Stimulated activated CD4-positive, alpha-beta T cell treated with anti-CD3 and anti-CD28 coated beads, Interleukin-2, amount 100 ng/mL, for 24 hours (primary cell): Measurements from ENCODE around the gene VEGFB.

Source experiments
- DNase-seq, 2 donors: peaks; one replicate each; pipeline ENCODE4 v3.0.0-alpha.2; 2020

VEGFB gene, protein sequence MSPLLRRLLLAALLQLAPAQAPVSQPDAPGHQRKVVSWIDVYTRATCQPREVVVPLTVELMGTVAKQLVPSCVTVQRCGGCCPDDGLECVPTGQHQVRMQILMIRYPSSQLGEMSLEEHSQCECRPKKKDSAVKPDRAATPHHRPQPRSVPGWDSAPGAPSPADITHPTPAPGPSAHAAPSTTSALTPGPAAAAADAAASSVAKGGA

DNA sequence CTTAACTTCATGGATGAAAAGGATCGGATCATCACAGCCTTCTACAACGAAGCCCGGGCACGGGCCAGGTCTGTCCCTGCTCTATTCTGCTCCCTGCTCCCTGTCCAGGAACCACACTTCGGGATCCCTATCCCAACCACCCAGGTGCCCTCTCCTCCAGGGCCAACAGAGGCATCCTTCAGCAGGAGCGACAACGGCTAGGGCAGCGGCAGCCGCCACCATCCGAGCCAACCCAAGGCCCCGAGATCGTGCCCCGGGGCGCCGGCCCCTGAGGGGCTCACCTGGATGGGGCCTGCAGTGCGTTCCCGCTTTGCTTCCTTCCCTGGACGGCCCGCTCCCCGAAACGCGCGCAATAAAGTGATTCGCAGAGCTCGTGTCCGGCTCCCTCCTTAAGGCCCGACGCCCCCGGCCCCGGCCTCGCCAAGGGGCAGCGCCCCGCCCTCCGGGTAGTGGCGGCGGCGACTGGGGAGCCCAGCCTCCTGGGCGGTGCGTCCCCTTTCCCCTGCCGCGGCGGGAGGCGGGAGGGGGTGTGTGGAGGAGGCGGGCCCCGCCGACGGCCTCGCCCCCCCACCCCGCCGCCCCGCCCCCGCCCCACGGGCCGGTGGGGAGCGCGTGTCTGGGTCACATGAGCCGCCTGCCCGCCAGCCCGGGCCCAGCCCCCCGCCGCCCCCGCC is at the start of gene VEGFB:
Gene VEGFB, plus strand, starts transcription at position 672 of the 674 bp plus-strand sequence. CDS start 250 bp downstream, outside the sequence.
- peak; percentile 70 to 78 for DNase-seq

DNA sequence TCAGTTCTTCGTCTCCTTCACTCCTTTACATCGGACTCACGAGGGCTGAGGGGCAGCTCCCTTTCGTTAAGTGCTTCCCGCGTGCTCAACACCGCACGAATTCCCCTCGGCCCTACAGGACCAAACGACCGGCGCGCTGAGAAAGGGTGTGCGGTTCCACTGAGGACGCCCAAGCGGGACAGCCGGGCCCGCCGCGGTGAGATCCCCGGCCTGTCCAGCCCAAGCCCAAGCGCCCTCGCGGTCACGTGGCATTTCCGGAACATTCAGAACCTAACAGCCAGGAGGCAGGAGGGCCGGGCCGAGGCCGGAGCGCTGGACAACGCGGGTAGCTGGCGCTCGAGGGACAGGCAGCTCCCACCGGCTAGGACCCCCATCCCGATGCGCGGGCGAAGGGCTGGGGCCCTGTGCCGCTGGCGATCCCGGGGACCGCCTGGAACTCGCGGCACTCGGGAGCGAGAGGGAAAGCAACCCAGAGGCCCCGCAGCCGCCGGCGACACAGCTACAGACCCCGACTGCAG is 49.1 kb upstream of the VEGFB start:
- DNase-seq = no peak

DNA sequence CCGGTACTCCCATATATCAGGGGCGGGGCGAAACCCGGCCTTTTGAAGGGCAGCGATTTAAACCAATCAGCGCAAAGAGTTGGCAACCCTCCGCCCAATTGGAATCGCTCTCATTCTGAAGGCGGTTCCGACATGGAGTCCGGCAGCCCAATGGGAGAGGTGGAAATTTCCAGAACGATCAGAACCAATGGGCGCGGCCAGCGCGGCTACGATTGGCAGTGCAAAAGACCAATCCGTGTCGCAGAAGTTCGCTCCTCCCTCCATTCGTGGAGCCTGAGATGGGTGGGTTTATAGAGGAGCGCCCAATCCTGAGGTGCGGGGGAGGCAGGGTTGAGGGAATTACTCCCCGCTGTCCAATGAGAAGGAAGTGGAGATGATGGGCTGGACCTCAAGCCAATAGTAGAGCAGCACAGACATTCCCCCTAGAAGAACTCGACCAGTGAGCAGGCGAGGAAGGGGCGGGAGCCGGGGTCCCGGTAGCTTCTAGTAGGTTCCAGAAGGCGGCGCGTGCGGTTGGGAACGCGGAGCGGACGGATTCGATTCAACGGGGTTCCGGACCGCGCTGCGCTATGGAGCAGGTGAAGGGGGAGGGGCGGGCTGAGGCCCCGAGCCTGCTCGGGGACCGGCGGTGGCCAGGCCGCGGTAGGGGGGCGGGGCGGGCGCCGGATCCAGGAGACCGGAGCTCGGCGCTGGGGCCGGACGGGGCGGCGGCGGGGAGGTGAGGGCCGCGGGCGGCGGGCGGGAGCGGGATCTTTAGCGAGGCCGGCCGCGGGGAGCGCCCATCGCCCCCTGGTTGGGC is 48.5 kb upstream of the VEGFB start, which contains the start of gene STIP1:
Gene STIP1, plus strand, starts transcription at position 479 of the 799 bp plus-strand sequence. Its CDS starts 91 bp downstream, at position 570.
- DNase-seq = peak; percentile 98 to 99

DNA sequence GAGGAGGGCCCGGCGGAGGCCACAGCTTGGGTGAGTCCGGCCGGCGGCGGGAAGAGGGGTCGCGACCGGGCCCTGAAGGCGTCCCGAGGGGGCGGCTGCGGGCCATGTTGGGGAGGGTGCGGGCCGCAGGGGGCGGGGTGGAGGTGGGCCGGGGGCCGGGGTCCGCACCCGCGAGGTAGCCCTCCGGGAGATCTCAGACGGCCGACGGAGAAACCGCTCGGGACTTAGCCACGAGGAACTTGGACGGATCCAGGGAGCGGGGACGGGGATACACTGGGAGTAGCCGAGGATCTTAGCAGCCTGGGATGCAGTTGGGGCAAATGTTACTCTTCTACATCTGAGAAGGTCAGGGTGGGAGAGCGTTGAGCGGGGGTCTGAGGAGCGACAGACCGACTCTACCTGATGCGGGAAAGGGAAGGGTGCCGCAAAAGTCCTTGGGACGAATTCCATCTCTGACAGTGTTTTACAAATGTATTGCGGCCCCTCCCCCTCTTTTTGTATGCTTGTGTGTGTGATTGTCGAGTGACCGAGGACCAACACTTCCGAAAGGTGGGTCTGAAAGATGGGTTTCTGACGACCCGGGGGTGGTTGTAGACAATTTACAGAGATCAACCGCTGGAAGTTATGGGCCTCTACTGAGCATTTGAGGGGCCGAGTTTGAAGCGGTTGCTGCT is 47.8 kb upstream of the VEGFB start:
- peak; percentile 41 to 48 for DNase-seq

DNA sequence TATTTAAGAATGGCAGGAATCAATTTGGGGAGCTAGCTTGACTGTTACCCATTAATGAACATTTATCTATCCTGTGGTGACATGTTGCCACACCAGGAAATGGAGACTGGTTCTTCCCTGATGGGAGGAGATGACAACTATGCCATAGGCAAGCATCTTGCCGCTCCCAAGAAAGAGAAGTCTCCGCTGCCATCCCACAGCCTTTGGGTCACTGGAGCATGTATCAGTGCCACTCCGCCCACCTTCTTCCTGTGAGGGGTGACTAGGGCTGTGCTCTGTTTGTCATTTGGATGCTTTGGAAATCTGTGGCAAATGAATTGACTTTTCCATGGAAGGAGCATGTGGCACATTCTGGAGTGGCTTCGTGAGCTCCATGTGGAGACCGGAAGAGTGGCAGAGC is 42.0 kb upstream of the VEGFB start:
- no peak for DNase-seq

DNA sequence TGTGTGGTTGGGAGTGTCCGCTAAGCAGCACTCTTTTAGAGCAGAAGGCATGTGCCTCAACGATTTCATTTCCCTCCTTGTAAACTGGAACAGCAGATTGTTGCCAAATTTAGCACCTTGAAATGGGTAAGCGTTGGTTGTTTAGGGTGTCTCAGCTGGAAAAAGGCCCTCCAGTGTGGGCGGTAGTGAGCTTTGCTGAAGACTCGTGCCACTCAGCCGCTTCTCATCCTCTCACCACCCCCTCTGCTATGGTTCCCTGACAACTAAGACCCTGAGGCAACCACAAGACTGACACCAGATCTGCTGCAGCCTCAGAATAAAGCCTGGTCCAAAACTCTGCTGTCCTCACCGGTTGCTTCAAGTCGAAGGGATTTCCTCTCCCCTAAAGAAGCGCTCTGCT is 37.8 kb upstream of the VEGFB start:
- no peak for DNase-seq

DNA sequence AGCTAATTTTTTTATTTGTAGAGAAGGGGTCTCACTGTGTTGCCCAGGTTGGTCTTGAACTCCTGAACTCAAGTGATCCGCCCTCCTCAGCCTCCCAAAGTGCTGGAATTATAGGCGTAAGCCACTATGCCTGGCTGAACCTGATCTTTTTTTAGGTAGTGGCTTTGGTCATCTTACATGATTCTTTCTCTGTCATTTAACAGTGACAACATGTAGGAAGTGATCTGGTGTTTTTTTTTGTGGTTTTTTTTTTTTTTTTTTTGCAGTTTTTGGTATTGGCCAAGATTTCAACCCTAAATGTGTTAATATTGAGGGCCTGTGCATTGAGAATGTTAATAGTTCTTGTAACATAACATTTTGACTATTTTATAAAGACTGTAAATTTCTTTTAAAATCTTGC is 35.9 kb upstream of the VEGFB start:
- DNase-seq = no peak

DNA sequence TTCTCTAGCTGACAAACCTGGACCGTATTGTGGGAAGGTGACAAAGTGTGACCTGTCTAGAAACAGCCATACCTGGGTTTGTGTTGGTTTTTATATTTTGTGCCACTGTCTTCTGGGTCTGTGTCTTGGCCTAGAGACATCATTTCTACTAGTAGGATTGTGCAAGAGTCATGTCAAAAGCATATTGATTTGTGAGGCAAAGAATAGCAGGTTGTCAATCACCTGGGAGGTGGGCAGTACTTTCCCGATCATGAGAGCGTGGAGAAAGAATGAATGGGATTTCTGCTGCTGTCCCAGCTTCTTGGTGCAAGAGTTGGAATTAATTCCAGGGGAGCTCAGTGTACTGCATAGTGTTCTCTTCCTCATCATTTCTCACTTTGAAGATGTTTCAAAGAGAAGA is 32.8 kb upstream of the VEGFB start:
- no peak for DNase-seq

DNA sequence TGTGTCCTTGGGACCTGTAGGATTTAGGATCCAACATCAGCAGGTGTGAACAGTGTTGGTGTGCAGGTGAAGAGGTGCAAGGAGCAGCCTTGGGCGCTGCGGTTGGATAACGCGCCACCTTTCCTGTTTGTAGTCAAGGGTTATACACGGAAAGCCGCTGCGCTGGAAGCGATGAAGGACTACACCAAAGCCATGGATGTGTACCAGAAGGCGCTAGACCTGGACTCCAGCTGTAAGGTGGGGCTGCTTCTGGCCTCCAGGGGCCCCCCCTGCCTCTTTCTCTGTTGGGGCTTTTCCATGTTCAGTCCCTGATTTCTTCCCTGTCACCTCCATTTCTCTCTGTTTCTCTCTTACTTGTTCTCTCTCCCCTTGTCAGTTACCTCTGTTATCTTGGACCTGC is 31.4 kb upstream of the VEGFB start:
- DNase-seq = no peak

DNA sequence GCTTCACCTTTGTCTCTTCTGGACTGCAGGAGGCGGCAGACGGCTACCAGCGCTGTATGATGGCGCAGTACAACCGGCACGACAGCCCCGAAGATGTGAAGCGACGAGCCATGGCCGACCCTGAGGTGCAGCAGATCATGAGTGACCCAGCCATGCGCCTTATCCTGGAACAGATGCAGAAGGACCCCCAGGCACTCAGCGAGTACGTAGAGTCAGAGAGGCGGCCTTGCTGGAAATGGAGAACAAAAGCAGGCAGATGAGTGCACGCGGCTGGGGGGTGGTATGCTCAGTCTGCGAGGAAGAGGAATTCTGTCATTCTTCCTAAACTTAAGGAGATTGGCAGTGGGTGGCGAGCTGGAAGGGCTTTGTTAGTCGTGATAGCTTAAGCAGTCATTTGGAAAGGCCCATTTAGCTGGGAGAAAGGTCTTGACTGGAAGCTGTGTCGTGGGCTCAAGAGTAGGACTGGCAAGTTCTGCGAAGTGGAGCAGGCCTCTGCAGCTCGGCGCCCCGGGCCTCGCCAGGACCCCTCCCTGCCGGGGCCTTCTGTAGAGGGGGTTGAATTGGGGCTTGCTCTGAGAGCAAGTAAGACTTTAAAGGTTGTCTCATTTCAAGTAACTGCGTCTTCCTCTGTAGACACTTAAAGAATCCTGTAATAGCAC is 30.8 kb upstream of the VEGFB start:
- no peak for DNase-seq

DNA sequence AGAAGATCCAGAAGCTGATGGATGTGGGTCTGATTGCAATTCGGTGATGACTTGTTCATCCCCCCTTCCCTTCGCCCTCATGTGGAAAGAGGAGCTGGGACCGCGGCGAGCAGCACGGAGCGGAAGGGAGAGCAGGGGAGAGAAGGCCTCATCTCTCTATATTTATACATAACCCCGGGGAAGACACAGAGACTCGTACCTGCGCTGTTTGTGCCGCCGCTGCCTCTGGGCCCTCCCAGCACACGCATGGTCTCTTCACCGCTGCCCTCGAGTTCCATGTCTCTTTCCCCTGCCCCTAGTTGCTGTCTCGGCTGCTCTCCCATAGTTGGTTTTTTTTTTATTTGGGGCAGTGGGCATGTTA is 30.3 kb upstream of the VEGFB start:
- no peak for DNase-seq

DNA sequence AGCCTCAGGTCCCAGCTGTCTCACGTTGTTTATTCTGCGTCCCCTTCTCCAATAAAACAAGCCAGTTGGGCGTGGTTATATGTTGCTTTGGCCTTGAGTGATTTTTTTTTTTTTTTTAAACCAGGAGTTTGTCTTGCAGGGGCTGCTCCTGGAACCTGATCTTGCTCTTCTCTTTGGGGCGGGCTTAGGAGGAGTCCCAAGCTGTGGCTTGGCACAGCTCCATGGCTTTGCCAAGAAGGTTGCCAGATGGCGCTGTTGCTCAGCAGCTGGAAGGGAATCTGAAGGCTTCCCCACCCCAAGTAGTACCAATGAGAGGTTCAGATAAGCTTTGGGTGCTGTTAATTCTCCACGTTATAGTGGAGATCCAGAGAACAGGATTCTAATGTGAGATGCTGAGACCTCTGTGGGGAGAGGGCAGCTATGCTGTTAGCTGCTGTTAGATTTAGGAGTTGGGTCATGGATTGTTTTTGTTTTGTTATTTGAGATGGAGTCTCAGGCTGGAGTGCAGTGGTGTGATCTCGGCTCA is 29.9 kb upstream of the VEGFB start:
- DNase-seq = peak; percentile 75 to 79

DNA sequence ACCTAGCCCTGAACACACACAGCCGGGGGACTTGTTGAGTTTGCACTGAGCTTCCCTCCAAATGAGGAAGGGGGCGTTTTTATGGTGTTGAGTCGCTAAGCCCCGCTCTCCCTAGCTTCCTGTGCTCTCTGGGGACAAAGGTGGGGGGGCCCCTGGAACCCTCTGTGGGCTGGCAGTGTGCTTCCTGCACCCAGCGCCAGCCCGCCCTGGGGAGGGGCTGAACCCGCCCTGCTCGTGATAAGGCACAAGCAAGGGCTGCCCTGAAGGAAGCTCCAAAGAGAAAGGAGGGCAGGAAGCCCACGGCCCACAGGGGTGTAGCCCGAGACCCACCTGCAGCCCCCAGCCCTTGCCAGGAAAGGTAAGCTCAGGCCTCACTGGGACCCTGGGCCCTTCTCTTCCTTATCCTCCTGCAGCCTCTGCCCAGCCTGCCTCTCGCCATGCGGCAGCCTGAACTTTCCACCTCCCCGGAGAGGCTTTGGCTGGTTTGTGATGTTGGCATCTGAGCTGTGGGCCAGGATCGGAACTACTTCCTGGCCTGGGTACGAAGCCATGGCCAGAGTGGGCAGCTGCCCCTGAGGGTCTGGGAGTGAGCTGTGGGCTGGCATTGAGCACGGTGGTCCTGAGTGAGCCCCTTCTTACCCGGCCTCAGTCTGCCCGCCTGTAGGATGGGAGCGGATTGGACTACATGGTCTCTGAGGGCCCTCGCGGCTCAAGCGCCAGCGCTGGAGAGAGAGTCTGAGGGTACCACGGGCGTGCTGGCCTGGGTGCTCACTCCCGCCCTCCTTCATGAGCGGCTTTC is 27.7 kb upstream of the VEGFB start, which contains the start of gene FERMT3:
Gene FERMT3, plus strand, starts transcription at position 265 of the 799 bp plus-strand sequence. CDS start 644 bp downstream, outside the sequence.
- DNase-seq = peak; percentile 75 to 87

DNA sequence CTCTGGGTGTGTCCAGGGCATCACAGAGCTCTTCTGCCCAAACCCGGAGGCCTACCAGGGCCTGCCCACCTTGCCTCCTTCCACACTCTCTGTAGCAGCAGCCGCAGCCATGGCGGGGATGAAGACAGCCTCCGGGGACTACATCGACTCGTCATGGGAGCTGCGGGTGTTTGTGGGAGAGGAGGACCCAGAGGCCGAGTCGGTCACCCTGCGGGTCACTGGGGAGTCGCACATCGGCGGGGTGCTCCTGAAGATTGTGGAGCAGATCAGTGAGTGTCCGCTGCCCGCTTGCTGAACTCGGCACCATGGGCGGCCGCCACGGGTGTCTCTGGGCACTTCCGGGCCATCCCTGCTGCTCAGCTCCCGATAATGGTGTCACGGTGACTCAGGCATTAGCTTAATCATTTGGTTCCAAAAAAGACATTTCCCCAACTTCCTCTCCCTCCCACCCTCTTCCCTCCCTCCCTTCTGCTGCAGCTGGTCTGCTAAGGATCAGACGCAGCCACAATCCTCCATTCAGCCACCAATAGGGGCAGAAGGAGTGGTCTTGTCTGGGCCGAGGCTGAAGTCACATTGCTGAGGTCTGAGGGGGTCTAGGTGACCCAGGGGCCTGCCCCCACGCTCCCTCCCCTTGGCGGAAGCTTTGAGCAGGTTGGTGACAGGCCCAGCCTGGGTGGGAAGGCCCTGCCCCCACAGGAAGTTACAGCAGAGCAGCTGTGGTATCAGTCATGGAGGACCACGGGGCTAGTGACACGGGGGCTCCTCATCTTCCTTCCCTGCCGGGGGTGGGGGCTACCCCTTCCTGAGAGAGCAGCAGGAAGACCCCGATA is 26.9 kb upstream of the VEGFB start:
- peak; percentile 84 to 85 for DNase-seq

DNA sequence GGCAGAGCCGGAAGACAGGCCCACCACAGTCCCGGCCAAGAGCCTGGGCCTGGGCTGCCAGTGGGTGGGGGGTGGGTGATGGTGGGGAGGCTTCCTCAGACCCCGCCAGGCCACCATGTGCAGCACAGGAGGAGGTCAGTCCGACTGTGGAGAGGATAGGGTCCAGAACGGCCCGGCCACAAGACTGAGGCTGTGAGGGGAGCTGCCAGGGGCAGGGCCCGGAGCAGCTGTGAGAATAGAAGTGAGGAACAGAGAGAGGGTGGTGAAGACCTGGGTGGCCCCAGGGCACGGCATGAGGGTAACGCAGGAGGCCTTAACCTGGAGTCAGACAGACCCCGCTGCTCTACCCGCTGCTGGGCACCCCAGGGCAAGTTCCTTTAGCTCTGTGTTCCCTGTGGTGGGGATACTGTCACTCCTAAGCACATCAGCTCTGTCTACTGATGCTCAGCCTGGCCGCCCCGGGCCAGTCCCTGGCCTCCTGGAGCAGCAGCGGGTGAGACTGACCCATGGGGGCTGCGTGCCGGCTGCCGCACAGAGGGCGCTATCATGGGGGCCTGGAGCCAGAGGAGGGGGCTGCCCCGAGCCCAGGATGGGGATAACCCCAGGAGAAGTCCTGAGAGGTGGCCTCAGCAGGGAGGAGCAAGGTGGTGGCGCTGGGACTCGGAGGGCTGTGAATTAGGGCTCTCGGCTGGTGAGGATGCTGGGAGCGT is 26.1 kb upstream of the VEGFB start:
- no peak for DNase-seq

DNA sequence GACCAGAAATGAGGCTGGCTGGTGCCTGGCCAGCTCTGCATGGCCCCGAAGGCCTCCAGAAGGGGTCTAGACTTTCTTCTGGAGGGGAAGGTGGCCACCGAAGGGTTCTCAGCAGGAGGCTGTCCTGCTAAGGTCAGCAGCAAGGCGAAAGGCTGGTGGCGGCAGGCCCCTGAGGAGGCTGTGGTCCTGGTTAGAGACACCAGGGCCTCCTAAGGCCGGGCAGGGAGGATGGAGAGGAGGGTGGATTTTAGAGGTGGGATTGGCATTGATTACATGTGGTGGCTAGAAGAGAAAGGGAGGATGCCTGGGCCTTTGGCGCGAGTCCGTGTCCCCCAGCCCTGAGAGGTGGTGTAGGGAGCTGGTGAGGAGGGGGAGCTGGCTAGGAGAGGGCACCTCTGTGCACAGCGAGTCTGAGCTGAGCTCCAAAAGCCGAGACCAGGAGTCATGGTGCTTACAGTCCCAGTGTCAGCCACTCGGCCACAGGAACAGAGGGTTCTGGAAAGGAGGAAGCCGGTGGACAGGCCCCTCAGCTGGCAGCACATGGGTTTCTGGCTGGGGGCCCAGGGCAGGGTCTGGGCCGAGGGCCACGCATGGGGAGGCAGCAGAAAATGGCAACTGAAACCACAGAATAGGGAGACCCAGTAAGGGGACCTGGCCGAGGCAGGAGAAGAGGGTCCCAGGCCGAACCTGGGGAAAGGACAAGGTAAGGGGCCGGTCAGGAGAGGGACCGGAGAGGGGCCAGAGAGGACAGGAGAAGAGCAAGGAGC is 25.4 kb upstream of the VEGFB start:
- DNase-seq = no peak

DNA sequence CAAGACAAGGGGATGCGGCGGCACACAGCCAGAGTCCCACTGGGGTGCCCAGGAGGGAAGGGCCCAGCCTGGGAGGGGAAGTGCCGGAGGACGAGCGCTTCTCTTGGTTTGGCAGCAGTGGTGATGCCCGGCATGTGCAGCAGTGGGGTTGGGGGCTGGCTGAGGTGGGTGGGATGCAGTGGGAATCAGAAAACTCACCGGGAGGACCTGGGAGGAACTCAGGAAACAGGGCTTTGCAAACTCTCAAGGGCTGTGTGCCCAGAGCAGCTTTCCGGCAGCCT is 24.9 kb upstream of the VEGFB start:
- no peak for DNase-seq

DNA sequence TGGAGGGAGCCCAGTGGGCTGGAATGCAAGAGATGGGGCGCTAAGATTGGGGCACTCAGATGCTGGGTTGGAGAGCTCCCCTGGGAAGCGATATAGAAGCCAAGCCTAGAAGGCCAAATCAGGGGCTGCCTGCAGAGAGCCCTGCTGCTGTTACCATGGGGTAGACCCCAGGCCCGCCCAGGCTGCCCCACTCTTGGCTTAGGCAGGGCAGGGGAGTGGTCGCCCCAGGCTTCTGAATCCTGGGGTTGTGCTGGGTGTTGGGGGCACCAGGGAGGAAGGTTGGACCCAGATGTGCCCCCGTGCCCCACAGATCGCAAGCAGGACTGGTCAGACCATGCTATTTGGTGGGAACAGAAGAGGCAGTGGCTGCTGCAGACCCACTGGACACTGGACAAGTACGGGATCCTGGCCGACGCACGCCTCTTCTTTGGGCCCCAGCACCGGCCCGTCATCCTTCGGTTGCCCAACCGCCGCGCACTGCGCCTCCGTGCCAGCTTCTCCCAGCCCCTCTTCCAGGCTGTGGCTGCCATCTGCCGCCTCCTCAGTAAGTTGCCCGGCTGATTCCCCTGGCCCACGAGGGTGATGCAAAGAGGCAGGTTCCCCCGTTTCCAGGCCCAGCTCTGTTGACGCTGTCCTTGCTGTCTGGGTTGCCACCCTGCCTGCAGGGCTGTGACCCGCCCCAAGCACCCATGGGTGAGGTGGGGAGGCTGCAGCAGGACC is 23.9 kb upstream of the VEGFB start:
- no peak for DNase-seq
